Suppressor macrophage (primary cell): ENCODE measurements around the gene SCAP.
"Not testable (repeated sequence)": the region's sequence is repeated elsewhere in the genome, so short reads cannot be mapped to it uniquely, and the experiment has no call there.

Source experiments
- DNase-seq, 4 experiments: peaks; one replicate each; pipeline ENCODE4 v3.0.0-alpha.2; 2020 to 2022

The SCAP gene

DNA sequence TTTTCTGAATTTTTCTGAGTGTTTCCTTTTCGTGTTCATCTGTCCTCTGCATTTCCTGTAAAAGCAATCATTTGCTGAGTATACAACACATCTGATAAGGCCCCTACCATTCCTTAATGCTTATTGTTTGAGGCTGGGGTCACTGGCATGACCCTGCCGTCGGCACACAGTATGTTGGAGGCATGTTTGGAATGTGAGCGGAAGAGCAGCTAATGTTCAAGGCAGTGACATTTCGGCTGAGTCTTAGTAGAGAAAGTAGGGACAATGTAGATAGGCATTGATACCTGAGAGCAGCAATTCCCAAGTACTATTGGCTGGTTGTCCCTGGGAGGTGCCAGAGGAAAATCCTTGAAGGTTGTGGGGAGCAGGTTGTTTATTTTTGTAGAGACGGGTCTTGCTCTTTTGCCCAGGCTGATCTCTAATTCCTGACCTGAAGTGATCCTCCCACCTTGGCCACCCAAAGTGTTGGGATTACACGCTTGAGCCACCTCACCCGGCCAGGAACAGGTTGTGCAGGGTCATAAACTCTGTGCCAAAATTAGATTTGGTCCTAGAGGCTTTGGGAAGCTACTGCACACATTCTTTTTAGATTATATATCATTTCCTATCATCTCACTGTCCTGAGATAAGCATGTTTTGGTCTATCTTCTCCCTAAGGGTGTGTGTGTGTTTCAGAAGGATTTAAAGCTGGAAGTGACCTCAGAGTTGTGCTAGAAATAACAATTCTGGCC lies 81.4 kb downstream of the SCAP start:
- no peak for DNase-seq

DNA sequence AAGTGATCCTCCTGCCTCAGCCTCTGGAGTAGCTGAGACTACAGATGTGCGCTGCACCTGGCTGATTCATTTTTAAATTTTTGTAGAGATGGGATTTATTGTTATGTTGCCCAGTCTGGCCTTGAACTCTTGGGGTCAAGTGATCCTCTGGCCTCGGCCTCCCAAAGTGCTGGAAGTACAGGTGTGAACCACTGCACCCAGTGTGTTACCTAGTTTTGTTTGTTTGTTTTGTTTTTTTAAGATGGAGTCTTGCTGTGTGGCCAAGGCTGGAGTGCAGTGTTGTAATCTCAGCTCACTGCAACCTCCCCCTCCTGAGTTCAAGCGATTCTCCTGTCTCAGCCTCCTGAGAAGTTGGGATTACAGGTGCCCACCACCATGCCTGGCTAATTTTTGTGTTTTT lies 82.8 kb downstream of the SCAP start:
- DNase-seq, result no peak

DNA sequence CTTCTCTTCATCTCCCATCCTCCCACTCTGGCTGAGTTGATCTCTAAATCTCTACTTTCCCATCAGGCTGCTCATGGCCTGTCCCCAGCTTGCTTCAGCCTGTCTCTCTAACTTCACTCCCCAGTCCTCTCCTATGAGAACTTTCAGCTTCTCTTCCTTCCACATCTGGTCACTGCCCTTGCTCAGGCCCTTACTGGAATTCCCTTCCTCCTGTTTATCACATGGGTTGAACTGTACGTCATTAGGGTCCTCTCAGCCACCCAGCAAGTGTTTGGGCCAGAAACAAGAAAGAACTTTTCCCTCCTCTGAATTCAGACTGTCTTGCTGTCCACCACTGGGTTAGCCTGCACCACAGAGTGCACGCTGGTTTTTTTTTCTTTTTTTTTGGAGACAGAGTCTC lies 89.9 kb downstream of the SCAP start:
- DNase-seq, result no peak

DNA sequence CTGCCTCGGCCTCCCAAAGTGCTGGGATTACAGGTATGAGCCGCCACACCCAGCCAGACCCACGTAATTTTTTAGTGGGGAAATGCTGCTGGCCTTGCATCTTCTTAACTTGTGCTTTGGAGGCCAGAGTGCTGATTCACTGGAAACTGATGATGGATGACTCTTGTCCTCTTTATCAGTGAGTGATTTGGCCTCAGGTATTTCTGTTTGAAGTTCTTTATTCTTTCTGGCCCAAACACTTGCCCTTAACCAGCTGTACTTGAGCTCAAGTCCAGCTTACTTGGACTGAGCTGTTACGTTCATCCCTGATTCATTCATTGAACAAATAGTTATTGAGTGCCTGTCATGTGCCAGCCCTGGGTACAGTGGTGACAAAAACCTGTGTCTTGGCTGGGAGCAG lies 90.7 kb downstream of the SCAP start:
- no peak for DNase-seq

DNA sequence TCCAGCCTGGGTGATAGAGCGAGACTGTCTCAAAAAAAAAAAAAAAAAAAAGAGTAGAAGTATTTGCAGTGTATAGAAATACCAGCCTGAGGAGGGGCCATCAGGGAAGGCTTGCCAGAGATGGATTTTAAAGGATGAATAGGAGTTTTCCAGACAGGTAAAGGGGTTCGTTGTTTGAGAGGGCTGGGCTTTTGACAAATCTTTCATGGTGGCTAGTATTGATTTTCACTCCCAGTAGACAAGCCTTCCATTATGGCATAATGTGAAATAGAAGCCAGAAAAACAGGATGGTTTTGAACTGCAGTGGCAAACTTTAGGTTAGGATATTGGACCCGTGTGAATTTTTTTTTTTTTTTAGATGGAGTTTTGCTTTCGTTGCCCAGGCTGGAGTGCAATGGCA lies 91.3 kb downstream of the SCAP start:
- DNase-seq, result no peak

DNA sequence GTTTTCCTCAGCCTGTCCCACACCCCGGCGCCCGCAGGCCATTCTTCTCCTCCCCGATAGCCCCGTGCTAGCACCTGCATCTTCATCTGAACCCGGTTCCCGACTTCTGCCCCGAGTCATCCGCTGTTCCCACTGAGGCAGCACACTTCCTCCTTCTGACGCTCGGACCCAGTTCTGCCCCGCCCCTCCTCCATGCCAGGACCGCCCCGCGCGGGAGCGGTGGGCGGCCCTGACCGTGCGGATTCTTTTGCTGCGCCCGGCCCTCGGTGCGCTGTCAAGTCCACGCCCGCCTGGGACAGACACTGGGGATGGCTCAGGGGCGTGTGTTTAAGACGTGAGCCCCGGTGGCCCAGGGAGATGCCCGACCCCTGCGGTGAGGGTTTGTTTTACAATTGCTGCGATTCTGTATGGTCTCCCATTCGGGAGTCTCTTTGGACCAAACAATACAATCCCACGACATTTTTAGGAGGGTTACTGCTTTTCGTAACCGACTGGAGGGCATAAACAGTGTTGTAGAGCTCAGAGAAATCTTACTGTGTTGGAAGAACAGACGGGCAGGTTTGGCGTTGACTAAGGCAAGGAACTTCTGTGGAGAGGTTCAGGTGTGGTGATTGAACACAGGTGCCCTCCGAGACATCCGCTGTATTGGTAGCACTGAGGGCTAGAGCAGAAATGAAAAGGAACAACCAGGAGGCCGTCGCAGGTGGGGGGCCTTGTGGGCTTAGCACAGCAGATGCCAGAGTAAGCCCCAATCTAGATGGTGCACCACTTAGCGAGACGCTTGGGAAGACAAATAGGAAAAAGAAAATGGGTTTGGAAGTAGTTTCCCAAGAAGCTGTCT lies 94.2 kb downstream of the SCAP start:
- peak; percentile 94 to 96 (median 96) for DNase-seq

DNA sequence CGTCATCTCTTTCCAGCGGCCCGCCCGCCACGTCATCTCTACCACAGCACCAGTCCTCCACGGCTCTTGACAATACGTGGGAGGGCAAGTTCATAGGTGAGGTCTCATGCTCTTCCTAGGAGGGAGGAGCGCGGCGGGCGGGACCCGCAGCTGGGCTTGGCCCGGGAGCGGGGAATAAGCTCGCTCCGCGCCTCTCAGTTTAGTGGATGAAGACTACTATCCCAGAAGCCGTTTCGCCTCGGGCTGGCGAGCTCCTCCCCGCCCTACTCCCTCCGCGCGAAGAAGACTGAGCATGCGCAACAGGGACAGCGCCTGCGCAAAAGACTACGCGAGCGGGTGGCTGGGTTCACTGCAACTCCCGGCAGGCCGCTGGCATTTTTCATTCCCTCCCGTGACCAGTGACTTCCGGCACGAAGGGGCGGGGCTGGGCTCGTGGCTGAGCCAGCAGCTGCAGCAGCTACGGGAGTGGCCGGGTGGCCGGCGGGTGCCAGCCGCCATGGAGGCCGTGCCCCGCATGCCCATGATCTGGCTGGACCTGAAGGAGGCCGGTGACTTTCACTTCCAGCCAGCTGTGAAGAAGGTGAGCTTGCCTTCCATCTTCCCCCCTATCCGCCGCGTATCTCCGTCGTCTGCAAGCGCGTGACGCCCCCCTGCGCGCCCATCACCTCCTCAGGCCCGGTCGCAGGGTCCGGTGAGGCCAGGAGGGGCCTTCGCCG lies 95.0 kb downstream of the SCAP start, which contains the start of gene PTPN23:
Gene PTPN23, plus strand, starts transcription at position 421 of the 716 bp plus-strand sequence. Its CDS starts 76 bp downstream, at position 497.
- peak; percentile 99 to 100 (median 100) for DNase-seq

DNA sequence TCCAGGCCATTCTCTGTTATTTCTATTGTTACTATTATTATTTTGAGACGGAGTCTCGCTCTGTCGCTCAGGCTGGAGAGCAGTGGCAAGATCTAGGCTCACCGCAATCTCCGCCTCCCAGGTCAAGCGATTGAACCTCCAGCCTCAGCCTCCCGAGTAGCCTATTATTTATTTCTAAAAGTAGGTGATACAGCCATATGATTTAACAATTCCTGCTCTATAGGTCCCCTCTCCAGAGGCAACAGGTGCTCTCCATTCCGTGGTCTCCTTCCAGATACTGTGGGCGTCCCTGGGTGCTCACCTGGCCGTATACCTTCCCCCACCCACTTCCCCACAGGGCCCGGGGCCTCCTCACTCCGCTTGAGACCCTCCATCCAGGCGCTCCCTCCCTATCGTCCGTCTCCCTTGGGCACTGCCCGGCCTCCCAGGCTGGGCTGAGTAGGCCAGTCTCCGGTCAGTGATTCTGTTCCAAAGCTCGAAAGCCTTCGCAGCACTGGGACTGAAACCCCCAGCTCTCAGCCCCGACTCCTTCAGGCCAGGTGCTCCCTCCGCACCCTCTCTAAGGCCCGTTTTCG lies 95.6 kb downstream of the SCAP start:
- no peak for DNase-seq

DNA sequence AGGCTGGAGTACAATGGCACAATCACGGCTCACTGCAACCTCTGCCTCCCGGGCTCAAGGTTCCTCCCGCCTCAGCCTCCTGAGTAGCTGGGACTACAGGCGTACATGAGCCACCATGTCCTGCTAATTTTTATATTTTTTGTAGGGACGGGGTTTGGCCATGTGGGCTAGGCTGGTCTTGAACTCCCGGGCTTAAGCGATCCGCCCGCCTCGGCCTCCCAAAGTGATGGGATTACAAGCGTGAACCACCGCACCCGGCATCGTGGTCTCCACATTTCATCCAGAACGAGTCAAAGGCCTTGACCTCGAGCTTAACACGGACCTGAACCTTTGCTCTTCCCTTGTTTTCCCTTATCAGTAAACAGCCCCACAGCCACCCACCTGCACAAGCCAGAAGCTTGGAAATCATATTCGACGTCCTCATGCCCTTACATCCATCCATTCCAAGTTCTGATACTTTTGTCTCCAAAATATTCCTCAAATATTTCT lies 96.3 kb downstream of the SCAP start:
- no peak for DNase-seq

DNA sequence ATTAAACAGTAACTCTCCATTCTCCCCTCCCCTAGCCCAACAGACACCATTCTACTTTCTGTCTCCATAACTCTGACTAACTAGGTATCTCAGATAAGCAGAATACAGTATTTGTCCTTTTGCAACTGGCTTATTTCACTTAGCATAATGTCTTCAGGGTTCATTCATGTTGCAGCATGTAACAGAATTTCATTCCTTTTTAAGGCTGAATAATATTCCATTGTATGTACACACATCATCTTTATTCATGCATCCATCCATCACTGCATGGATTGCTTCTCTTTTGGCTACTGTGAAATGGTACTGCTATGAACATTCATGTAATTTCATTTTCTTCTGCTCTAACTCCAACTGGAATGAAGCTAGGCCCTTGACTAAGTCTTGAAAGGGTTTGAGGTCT lies 96.9 kb downstream of the SCAP start:
- no peak for DNase-seq

DNA sequence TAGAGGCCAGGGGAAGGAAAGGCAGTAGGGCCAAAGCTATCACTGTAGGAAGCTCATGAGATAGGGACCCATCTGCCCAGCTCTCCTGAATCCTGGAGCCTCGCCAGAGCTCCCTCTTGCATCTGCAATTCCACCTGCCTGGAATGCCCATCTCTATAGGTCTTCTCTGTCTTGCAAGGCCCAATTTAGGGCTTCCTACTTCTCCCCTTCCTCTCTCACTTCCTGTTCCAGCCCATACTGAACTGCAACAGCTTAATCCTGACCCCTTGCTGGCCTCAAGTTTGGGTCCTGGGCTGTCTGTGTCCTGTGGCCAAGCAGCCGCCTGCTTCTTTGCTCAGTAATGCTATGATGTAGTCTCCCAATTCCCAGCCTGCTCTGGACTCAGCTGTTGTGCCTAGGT lies 98.6 kb downstream of the SCAP start:
- DNase-seq, result peak; percentile 23 to 68 (median 62)

DNA sequence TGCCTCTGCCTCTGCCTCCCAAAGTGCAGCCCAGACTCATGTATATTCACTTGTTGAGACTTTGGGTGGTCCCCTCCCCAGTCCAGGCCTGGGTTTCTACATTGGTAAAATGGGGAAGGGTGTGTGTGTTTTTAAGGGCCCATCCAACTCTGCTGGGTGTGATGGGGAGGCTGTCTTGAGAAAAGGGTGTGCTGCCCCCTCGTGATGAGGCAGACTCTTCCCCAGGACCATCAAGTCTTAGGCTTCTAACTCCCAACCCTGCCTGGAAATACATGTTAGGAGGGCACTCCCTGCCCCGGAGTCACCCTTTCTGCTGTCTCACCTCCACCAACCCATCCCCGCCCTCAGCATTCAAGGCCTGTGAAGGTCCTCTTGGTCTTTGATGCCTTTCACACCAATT lies 99.3 kb downstream of the SCAP start:
- DNase-seq, result no peak

DNA sequence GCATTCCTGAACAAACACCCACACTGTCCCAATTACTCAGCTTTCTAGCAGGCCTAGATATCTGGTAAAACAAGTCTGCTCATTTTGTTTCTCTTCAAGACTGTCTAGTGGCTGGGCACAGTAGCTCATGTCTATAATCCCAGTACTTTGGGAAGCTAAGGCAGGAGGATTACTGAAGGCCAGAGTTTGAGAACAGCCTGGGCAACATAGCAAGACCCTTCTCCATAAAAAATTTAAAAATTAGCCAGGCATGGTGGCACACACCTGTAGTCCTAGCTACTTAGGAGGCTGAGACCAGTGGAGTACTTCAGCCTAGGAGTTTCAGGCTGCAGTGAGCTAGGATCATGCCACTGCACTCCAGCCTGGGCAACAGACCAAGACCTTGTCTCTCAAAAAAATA lies 101.2 kb downstream of the SCAP start:
- DNase-seq, result no peak

DNA sequence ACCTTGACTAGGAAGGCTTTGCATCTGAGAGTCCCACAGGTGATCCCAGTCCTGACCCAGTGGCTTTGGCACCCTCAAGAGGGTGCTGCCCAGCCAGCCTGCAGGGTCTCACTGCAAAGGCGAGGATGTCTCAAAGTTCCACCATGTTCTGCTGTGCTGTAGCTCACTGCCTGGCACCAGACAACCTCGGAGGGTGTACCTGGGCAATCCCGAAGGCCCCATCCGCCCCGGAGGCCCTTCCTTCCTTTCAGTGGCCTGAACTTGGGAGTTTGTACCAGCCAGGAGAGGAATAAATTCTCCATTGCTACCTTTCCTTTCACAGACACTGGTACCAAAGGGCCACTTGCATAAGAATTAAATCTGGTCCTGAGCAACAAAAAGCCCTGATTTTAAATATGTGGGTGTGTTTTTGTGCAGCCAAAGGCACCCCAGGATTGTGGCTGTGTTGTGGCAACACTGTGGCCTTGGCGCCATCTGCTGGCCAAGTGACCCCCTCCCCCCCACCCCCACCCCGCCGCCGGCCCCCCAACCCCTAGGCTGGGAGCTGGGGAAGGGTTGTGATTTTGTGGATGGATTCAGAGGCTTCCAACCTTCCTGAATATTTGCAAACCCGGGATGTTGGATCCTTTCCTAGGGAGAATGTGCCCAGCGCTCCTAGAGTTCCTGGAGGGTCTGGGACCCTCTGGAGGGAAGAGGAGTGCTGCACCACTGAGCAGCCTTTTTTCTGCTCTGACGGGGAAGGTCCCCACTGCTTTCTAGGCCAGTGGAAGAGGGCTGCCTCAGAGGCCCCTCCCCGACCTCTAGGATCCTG lies 104.6 kb downstream of the SCAP start:
- DNase-seq, result peak; percentile 27 to 67 (median 44)

DNA sequence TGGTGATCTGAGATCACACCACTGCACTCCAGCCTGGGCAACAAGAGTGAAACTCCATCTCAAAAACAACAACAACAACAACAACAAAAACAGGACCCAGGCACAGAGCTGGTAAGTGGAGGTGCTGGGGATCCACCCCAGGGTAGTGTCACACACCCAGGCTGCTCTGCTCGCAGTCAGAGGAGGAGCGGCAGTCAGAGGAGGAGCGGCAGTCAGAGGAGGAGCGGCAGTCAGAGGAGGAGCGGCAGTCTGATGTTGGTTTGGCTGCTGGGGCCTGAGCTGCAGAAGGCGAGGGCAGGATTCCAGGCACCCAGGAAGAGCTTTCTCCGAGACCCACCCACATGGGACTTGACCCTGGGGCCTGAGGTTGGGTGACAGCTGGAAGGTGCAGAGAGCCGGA lies 105.7 kb downstream of the SCAP start:
- not testable (repeated sequence) for DNase-seq

DNA sequence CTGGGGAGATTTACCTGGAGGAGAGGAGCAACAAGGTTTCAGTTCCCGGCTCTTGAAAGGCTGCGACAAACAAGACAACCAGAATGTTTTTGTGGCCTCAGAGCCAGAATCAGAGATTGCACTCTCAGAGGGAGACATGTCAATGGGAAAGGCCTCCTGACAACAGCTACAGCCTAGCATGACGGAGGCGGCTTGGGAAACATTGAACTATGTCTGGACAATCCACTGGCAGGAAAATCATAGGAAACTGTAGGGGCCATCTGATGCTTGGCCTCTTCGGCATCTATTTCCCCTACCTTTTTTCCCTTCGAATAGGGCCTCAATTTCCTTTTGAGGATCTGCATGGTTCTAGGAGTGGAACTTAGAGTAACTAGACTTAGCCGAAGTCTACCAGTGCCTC lies 108.1 kb downstream of the SCAP start:
- no peak for DNase-seq

DNA sequence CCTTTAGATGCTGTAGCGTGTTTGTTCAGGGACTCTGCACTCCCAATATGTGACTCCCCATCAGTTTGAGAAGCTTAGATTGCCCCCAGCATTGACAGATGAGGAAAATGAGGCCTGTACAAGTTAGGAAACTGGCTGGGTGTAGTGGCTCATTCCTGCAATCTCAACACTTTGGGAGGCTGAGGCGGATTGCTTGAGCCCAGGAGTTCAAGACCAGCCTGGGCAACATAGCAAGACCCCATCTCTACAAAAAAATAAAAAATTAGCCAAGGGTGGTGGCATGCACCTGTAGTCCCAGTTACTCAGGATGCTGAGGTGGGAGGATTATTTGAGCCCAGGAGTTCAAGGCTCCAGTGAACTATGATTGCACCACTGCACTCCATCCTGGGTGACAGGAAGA lies 108.9 kb downstream of the SCAP start:
- no peak for DNase-seq

DNA sequence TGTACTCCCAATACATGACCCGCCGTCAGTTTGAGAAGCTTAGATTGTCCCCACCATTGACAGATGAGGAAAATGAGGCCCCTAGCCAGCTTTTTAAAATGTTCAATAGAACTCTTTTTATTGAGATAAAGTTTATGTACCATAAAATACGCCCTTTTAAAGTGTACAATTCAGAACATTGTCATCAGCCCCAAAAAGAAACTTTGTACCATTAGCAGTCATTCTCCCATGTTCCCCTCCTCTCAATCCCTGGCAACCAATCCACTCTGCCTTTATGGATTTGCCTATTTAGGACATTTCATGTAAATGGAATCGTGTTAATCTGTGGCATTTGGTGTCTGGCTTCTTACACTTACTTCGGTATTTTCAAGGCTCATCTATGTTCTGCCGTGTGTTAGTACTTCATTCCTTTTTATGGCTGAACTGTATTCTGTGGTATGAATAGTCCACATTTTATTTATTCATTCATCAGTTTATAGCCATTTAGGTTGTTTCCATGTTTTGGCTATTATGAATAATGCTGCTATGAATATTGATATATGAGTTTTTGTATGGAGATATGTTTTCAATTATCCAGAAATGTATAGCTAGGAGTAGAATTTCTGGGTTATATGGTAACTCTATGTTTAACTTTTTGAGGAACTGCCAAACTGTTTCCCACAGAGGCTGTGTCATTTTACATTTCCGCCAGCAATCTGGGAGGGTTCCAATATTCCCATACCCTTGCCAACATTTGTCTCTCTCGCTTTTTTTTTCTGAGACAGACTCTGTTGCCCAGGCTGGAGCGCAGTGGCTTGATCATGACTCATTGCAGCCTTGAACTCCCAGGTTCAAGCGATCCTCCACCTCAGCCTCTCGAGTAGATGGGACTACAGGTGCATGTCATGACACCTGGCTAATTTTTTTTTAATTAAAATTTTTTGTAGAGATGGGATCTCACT lies 110.3 kb downstream of the SCAP start:
- DNase-seq, result peak; percentile 27 to 57 (median 40)
